ENCODE data around the gene ABRACL.
A peak's percentile ranks its signal among the peaks of the same experiment; 100 is the strongest.

DNA sequence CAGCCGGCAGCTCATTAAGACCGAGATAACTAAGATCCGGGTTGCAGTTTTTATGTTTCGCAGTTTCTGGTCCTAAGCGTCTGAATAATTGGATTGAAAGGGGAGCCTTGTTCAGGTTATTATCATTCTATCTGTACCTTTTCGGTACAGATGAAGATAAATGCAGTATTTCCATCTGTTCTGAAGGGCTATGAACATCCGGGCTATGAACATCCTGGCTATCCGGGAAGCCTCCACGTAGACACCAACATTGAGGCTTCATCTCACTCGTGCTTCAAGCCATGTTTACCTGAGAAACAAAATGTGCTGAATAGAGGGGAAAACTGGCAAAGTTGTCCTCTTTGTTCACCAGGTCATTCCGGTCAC lies 40.1 kb upstream of the ABRACL start:
- peak in 1 of 2 donors; percentile 2 for TF ChIP-seq CTCF (conservative IDR thresholded peaks at IDR 0.05 in 1 of 2, IDR thresholded peaks at IDR 0.05 in 1 of 2; ENCODE audit: low read depth in 1 of 2, low read length in 2 of 2)
- TF ChIP-seq EZH2 (IDR thresholded peaks at IDR 0.05; ENCODE audit: low read length, missing control alignments) = no peak
